Stomach (tissue), 9 donors: ENCODE results near the gene CCDC6. TPM values are rescaled to one million over a fixed set of nuclear protein-coding genes. Genes with fewer than 3 reads are reported as not detected.
A peak's percentile ranks its signal among the peaks of the same experiment; 100 is the strongest.

ENCODE experiments used
- DNase-seq, 2 donors: peaks; one replicate each; pipeline versions ENCODE4 v3.0.0 to v3.0.0-alpha.2; 2013 to 2019
- H3K27ac ChIP-seq, 5 donors: fragments of 200-600 bp in 4 of 5; sonication (generic) in 4 of 5; one replicate each; pipeline ENCODE4 v1.5.1; 2013 to 2019; ENCODE audit warnings: mild to moderate bottlenecking in 1 of 5, moderate library complexity in 1 of 5
- H3K27me3 ChIP-seq, 3 donors: fragments of 200-600 bp; sonication (generic); one replicate each; pipeline ENCODE4 v1.5.1; 2017 to 2019; ENCODE audit warnings: mixed run types in 1 of 3
- H3K36me3 ChIP-seq, 4 donors: fragments of 200-600 bp; sonication (generic); 1 replicate in 3 of 4; 2 replicates in 1 of 4; pipeline ENCODE4 v1.5.1; 2016 to 2019
- H3K4me1 ChIP-seq, 4 donors: fragments of 200-600 bp; sonication (generic); one replicate each; pipeline ENCODE4 v1.5.1; 2016 to 2019
- H3K4me3 ChIP-seq, 4 donors: fragments of 200-600 bp; sonication (generic) in 3 of 4; one replicate each; pipeline ENCODE4 v1.5.1; 2016 to 2019; ENCODE audit warnings: mild to moderate bottlenecking in 1 of 4
- H3K9me3 ChIP-seq, 4 donors: fragments of 200-600 bp; sonication (generic); one replicate each; pipeline ENCODE4 v1.5.1; 2016 to 2019
- CTCF ChIP-seq, 7 experiments: fragments of 450-650 bp in 4 of 7; fragments of 200-600 bp in 3 of 7; sonication (generic) in 3 of 7; IDR thresholded peaks; one replicate each; pipeline ENCODE4 v1.5.1; 2016 to 2019; ENCODE audit warnings: antibody characterized with exemption in 7 of 7, control low read depth in 2 of 7, mild to moderate bottlenecking in 1 of 7
- EP300 ChIP-seq: sonication (generic); formaldehyde crosslinking; IDR thresholded peaks from one replicate; pipeline ENCODE4 v1.6.1; 2017; ENCODE audit warnings: antibody characterized with exemption
- POLR2A ChIP-seq, 4 donors: fragments of 450-650 bp; IDR thresholded peaks; one replicate each; pipeline ENCODE4 v1.6.1; 2016; ENCODE audit warnings: antibody characterized with exemption in 4 of 4, control low read depth in 2 of 4, mild to moderate bottlenecking in 1 of 4, moderate library complexity in 1 of 4
- POLR2AphosphoS5 ChIP-seq, 3 donors: sonication (generic); formaldehyde crosslinking; IDR thresholded peaks; one replicate each; pipeline ENCODE4 v1.6.1; 2016; ENCODE audit warnings: antibody characterized with exemption in 3 of 3
- WGBS, 5 donors: extraction: QIAGEN DNeasy Blood & Tissue Kit in 3 of 5; methylation state at CpG; one replicate each; pipeline versions ENCODE4 v1.1.5 to v1.1.7; 2013 to 2018; 5-methylcytosine and 5-hydroxymethylcytosine counted together
- intact Hi-C: fragments of 100-400 bp; cut with DNase I; formaldehyde crosslinking; loops from one replicate; pipeline ENCODE4 v1.15.1; 2023; ENCODE audit warnings: low total_unique reads
- polyA plus RNA-seq, 3 donors: library from polyadenylated mRNA; stranded (reverse); fragments of 200-250 nt; gene quantifications; one replicate each; pipeline ENCODE4 v1.2.3, GENCODE V29; 2013
- total RNA-seq, 5 donors: library from RNA; depleted of rRNA; stranded (reverse); fragments of >200 nt; gene quantifications; one replicate each; pipeline versions ENCODE4 v1.1.0 to v1.2.3, GENCODE V29; 2014 to 2016
- donor health status: healthy with polysubstance abuse.
- donor health status: Bipolar disorder and iron deficiency.
- donor health status: healthy.

Gene CCDC6
- total and polyA plus RNA-seq, 8 donors: 12.5 to 56.0 (median 17.0) TPM

DNA sequence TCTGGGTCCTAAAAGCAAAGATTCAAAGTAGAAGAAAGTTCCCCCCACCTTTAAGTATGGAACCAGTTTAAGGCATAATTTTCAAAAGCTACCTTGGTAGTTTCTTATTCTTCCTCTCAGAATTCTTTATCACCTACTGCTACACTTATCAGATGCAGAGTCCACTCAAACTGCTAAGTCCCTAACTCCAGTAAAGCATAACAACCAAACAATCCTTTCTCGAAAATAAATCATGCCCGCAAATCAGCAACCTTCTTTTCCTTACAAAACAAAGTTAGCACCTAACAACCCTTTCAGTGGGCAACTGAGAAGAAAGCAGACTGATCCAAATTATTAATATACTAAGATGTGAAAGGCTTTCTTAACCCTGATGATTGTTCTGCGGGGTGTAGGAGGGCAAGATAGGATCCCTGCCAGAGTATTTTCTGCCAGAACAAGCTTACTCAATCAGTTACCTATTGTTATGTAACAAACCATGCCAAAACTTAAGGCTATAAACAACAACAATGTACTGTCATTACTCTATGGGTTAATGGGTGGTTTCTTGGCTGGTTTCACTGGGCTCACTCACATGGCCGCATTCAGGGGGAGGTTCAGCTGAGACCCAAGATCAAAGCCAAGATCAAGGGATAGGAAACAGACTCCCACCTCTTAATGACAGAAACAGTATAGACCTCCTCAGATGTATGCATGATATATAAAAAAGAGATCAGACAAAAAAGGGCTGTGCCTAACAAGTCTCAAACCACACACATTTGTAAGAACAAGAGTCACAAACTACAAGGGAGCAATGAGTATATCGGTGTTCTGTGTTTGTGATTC, 42.0 kb downstream of the CCDC6 start:
- intact Hi-C loops: no loop called here
- H3K36me3 ChIP-seq: no peaks in the 10 kb centered on the region
- no peaks in the 10 kb centered on the region for H3K27me3 ChIP-seq
- no peaks in the 10 kb centered on the region for H3K9me3 ChIP-seq
- no peak for TF ChIP-seq CTCF (IDR thresholded peaks at IDR 0.05)
- TF ChIP-seq POLR2A (IDR thresholded peaks at IDR 0.05): no peak
- TF ChIP-seq POLR2AphosphoS5 (IDR thresholded peaks at IDR 0.05): no peak
- no peak for TF ChIP-seq EP300
- DNase-seq: no peak
- H3K4me3 ChIP-seq: no peak overlapping the region
- H3K27ac ChIP-seq: peak overlapping the region; percentile 13 to 55 (median 41)
- peaks cover 27 to 58% (median 38%) of the 10 kb centered on the region in 4 donors for H3K4me1 ChIP-seq
- 27 to 47% (median 36%) methylated on average over 5 of the region's 5 CpGs for WGBS, 5 donors

DNA sequence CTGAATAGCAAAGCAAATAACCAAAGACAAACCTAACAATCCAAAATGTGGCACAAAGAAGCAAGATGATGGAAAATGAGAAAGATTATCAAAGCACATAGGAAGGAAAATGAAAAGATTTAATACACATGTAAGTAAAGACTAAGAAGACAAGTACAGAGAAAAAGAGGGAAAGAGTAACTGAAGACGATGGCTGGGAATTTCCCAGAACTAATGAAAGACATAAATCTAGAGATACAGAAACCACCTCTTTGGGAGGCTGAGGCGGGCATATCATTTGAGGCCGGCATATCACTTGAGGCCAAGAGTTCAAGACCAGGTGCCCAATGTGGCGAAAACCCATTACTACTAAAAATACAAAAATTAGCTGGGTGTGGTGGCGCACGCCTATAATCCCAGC, 46.8 kb downstream of the CCDC6 start:
- TF ChIP-seq POLR2AphosphoS5 (IDR thresholded peaks at IDR 0.05) (no peak), CTCF (IDR thresholded peaks at IDR 0.05) (no peak), POLR2A (IDR thresholded peaks at IDR 0.05) (no peak), EP300 (no peak)

DNA sequence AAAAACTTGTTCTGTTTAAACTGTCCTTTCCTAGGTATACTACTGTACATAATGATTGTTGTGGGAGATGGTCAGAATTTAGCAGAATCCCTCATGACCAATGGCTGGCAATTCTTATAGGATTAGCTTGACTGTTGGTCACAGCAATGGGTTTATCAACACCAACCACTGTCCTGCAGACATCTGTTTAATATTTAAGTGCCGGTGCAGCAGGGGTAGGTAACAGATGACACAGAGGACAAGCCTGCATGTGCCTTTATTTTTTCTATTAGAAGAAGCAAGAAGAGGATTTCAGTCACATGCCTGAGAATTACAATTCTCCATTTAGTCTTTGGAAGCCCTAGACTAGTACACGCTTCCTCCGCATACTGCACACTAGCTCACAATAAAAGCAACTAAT, 48.4 kb downstream of the CCDC6 start:
- no peaks in the 10 kb centered on the region for H3K27me3 ChIP-seq
- no peak overlapping the region for H3K27ac ChIP-seq
- no peaks in the 10 kb centered on the region for H3K9me3 ChIP-seq
- TF ChIP-seq CTCF (IDR thresholded peaks at IDR 0.05) (no peak), POLR2AphosphoS5 (IDR thresholded peaks at IDR 0.05) (no peak), POLR2A (IDR thresholded peaks at IDR 0.05) (no peak), EP300 (no peak)
- intact Hi-C loops: no loop called here
- DNase-seq: no peak
- 90 to 96% (median 91%) methylated on average over 3 of the region's 3 CpGs for WGBS, 5 donors
- peaks cover 6 to 59% (median 32%) of the 10 kb centered on the region in 4 donors for H3K4me1 ChIP-seq
- H3K4me3 ChIP-seq: no peak overlapping the region
- H3K36me3 ChIP-seq: no peaks in the 10 kb centered on the region

More for the DNA sequence above, 46.8 kb downstream of the CCDC6 start:
- Histone ChIP-seq H3K27me3 (no peaks in the 10 kb centered on the region), H3K27ac (no peak overlapping the region), H3K9me3 (no peaks in the 10 kb centered on the region), H3K4me3 (no peak overlapping the region), H3K4me1 (peaks cover 4 to 56% (median 31%) of the 10 kb centered on the region in 4 donors), H3K36me3 (no peaks in the 10 kb centered on the region)
- 92 to 99% (median 95%) methylated on average over 6 of the region's 6 CpGs for WGBS, 5 donors
- DNase-seq: no peak
- intact Hi-C loops: no loop called here

DNA sequence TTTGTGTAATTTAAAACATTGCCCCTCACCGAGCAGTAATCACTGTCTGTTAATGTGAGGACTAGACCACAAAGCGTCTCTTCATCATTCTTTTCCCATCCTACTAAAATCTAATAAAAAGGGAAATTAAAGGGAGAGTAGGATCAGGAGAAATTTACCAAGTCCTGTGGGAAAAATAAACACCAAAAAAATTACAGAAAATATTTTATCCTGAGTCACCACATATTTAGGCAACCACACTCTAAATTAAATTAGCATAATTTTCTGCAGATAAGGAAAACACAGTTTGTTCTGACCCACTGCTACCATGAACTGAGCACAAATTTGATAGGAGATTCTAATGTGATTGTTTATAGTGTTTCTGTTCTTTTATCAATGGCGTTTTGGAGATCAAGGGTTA, 49.3 kb downstream of the CCDC6 start:
- no peak for TF ChIP-seq POLR2A (IDR thresholded peaks at IDR 0.05)
- H3K4me3 ChIP-seq: no peak overlapping the region
- no peaks in the 10 kb centered on the region for H3K9me3 ChIP-seq
- H3K27ac ChIP-seq: no peak overlapping the region
- peaks cover 0 to 3% (median 0%) of the 10 kb centered on the region in 4 donors for H3K36me3 ChIP-seq
- 61 to 68% (median 66%) methylated on average over 3 of the region's 3 CpGs for WGBS, 5 donors
- DNase-seq: no peak
- intact Hi-C loops: no loop called here
- H3K4me1 ChIP-seq: peaks cover 6 to 66% (median 37%) of the 10 kb centered on the region in 4 donors
- H3K27me3 ChIP-seq: no peaks in the 10 kb centered on the region

DNA sequence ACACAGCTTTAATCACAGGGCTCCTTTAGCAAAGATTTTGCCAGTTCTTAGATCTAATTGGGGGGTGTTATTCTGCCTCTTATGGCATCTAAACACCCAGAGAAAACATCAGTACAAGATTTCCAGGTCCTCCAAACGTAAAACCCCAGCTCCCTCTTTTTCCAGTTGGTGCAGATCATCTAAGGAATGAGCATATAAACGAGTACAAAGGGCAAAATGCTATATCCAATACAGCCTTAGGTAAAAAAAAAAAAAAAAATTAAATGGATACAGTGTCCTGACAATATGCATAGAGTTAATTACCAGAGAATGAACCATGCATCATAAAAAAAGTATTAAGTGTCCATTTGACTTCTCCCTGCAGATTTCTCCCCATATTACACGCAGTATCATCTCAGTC, 50.3 kb downstream of the CCDC6 start:
- Histone ChIP-seq H3K27ac (no peak overlapping the region), H3K4me3 (no peak overlapping the region), H3K27me3 (no peaks in the 10 kb centered on the region), H3K9me3 (no peaks in the 10 kb centered on the region), H3K36me3 (peaks cover 0 to 12% (median 4%) of the 10 kb centered on the region in 4 donors), H3K4me1 (peaks cover 6 to 67% (median 38%) of the 10 kb centered on the region in 4 donors)
- no peak for DNase-seq
- TF ChIP-seq CTCF (IDR thresholded peaks at IDR 0.05) (no peak), EP300 (no peak), POLR2AphosphoS5 (IDR thresholded peaks at IDR 0.05) (no peak), POLR2A (IDR thresholded peaks at IDR 0.05) (no peak)
- 63 to 88% (median 71%) methylated on average over 3 of the region's 3 CpGs for WGBS, 5 donors
- intact Hi-C loops: no loop called here
